22Rv1 (cell line): ENCODE measurements around the gene OR7C1.
A peak's percentile ranks its signal among the peaks of the same experiment; 100 is the strongest.
"Not testable (repeated sequence)": the region's sequence is repeated elsewhere in the genome, so short reads cannot be mapped to it uniquely, and the experiment has no call there.

ENCODE experiments used
- H3K27ac ChIP-seq: fragments of 450-650 bp; 2 replicates; pipeline ENCODE4 v1.5.1; 2017
- ZFX ChIP-seq: fragments of 450-650 bp; IDR thresholded peaks from 2 replicates; pipeline ENCODE4 v1.6.1; 2017; ENCODE audit warnings: antibody characterized with exemption, borderline replicate concordance
- TF ChIP-seq, protein P1 (sequence below): fragments of 450-650 bp; IDR thresholded peaks from 2 replicates; pipeline ENCODE4 v1.5.1; 2017; ENCODE audit warnings: mild to moderate bottlenecking

OR7C1 gene

DNA sequence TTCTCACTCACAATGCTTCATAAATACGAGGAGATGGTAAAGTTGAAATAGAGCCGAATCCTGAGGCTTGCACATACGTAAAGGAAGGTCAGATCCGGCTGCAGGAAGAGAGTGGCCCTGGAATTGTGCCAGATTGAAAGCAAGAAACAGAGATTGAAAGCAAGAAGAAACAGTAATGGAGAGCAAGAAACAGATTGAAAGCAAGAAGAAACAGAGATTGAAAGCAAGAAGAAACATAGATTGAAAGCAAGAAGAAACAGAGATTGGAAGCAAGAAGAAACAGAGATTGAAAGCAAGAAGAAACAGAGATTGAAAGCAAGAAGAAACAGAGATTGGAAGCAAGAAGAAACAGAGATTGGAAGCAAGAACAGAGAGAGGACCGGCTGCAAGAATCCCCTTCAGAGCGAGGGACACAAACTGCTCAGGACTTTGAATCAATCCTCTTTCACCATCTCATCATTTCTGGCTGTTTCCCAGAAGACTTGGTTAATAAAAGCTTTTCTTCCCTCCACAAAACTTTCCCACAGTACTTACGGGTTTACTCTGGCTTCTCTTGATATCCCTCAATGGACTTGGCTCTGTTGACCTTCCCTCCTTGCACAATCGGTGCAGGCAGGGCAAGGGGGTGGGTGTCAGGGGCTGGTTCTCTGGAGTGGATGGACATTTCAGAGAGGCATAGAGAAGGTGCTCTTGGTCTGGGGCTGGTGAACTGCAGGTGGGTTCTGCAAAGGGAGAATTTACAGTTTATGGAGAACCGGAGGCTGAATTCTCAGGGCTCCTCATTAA lies 25.5 kb downstream of the OR7C1 start:
- no peak for TF ChIP-seq ZFX
- TF ChIP-seq, protein P1, sequence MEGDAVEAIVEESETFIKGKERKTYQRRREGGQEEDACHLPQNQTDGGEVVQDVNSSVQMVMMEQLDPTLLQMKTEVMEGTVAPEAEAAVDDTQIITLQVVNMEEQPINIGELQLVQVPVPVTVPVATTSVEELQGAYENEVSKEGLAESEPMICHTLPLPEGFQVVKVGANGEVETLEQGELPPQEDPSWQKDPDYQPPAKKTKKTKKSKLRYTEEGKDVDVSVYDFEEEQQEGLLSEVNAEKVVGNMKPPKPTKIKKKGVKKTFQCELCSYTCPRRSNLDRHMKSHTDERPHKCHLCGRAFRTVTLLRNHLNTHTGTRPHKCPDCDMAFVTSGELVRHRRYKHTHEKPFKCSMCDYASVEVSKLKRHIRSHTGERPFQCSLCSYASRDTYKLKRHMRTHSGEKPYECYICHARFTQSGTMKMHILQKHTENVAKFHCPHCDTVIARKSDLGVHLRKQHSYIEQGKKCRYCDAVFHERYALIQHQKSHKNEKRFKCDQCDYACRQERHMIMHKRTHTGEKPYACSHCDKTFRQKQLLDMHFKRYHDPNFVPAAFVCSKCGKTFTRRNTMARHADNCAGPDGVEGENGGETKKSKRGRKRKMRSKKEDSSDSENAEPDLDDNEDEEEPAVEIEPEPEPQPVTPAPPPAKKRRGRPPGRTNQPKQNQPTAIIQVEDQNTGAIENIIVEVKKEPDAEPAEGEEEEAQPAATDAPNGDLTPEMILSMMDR = no peak
- no peak overlapping the region for H3K27ac ChIP-seq

GRCh38 chr19:14804765-14805164 lies 30.2 kb downstream of the OR7C1 start:
- no peak overlapping the region for H3K27ac ChIP-seq
- TF ChIP-seq, protein P1 = no peak
- no peak for TF ChIP-seq ZFX

GRCh38 chr19:14798760-14799159 lies 36.2 kb downstream of the OR7C1 start:
- TF ChIP-seq, protein P1 = no peak
- TF ChIP-seq ZFX = no peak
- no peak overlapping the region for H3K27ac ChIP-seq

DNA sequence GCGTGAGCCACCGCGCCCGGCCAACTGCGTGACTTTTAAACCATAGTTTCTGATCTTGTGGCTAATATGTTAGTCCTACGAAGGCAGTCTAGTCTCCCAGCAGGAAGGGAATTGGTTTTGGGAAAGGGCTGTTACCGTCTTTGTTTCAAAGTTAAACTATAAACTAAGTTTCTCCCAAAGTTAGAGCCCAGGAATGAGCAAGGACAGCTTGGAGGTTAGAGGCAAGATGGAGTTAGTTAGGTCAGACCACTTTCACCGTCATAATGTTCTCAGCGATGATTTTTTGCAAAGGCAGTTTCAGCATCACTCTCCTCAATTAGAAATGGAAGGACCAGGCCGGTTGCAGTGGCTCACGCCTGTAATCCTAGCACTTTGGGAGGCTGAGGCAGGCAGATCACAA lies 39.0 kb downstream of the OR7C1 start:
- TF ChIP-seq, protein P1 = no peak
- TF ChIP-seq ZFX = no peak

DNA sequence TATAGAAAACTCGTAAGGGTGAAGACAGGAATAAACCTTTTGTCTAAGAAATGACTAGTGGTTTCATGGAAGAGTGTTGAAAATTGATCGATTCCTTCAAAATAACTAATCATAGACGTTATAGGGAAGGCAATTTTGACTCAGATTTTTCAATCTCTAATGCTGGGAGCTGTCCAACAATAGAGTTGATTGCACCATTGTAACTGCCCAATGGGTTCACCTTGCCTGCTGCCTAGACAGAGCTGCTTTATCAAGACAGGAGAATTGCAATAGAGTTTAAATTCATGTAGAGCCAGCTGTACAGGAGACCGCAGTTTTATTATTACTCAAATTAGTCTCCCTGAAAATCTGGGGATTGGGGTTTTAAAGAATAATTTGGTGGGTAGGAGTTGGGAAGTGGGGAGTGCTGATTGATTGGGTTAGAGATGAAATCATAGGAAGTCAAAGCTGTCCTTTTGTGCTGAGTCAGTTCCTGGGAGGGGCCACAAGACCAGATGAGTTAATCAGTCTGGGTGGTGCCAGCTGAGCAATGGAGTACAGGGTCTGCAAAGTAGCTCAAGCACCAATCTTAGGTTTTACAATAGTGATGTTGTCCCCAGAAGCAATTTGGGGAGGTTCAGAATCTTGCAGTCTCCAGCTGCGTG lies 39.8 kb downstream of the OR7C1 start:
- TF ChIP-seq, protein P1 = no peak
- TF ChIP-seq ZFX = no peak

More for the DNA sequence above, 39.0 kb downstream of the OR7C1 start:
- no peak overlapping the region for H3K27ac ChIP-seq

GRCh38 chr19:14792250-14792649 lies 42.7 kb downstream of the OR7C1 start:
- H3K27ac ChIP-seq = not testable (repeated sequence)

More for the DNA sequence above, 39.8 kb downstream of the OR7C1 start:
- no peak overlapping the region for H3K27ac ChIP-seq

DNA sequence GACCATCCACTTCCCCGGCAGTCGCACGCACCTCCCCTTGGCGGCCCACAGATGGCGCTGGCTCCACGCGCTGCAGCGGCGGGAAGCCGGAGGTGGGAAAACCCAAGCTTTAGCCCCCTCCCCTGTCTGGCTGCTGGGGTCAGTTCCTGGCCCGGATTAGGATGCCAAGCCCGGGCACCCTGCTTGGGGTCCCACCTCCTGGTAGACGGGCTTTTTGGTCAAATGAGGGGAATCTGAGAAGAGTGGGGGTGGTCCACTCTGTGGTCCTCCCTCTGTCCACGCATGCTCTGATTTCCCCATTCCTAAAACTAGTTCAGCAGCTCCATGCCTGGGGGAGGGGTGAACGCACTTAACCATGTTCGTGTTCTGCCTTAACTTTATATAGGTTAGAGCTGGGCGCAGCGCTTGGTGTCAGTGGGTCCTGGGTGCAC lies 48.5 kb downstream of the OR7C1 start:
- TF ChIP-seq ZFX = no peak
- TF ChIP-seq, protein P1 = peak; percentile 76
- H3K27ac ChIP-seq = no peak overlapping the region

GRCh38 chr19:14785102-14785793 lies 49.7 kb downstream of the OR7C1 start:
- not testable (repeated sequence) for H3K27ac ChIP-seq

GRCh38 chr19:14784730-14785101 lies 50.3 kb downstream of the OR7C1 start:
- not testable (repeated sequence) for H3K27ac ChIP-seq

DNA sequence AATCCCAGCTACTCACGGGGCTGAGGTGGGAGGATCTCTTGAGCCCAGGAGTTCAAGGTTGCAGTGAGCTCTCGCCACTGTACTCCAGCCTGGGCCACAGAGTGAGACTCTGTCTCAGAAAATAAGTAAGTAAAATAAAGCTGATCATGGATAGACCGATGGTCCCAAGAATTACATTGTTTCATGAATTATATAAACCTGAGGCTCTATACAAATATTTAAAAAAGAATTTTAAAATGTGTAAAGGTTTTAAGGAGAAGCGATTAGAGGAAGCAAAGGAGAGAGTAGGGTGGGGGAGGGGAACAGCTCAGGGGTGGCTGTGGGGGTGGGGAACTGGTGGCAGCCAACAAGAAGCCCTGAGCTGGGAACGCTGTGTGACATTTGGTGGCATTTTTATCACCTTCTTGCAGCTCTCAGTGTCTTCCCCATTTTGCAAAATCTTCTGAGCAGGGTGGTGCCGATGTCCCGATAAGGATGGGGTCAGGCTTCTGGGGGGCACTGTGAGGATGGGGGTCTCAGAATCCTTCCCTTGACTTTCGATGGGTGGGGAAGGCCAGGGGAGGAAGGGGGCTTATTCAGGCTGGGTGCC lies 51.5 kb downstream of the OR7C1 start:
- H3K27ac ChIP-seq = not testable (repeated sequence)
